ENCODE results near the gene DOK4. TPM values are rescaled to one million over a fixed set of nuclear protein-coding genes. Genes with fewer than 3 reads are reported as not detected.

Gene DOK4
- total and polyA plus RNA-seq, 4 donors: 7.8 to 24.6 (median 18.1) TPM

GRCh38 chr16:57507136-57508034 is 21.1 kb upstream of the DOK4 start:
- DNase-seq (ENCODE audit: low spot score): no peak
- H3K9me3 ChIP-seq (ENCODE audit: control insufficient read depth in 4 of 4, low read length in 3 of 4): no peaks in the 10 kb centered on the region
- TF ChIP-seq FOXA1 (IDR thresholded peaks at IDR 0.05) (no peak), NR2F2 (IDR thresholded peaks at IDR 0.05) (no peak), EGR1 (IDR thresholded peaks at IDR 0.05; ENCODE audit: low read depth in 2 of 2) (no peak), ZBTB33 (IDR thresholded peaks at IDR 0.05) (no peak), FOXA2 (IDR thresholded peaks at IDR 0.05) (no peak), TAF1 (conservative IDR thresholded peaks at IDR 0.05) (no peak), YY1 (IDR thresholded peaks at IDR 0.05) (no peak), RXRA (IDR thresholded peaks at IDR 0.05) (no peak), MAX (IDR thresholded peaks at IDR 0.05) (no peak), GABPA (IDR thresholded peaks at IDR 0.05 in 1 of 2, conservative IDR thresholded peaks at IDR 0.05 in 1 of 2) (no peak), HNF4A (conservative IDR thresholded peaks at IDR 0.05) (no peak), HNF4G (IDR thresholded peaks at IDR 0.05) (no peak), ATF3 (IDR thresholded peaks at IDR 0.05) (no peak), REST (IDR thresholded peaks at IDR 0.05) (no peak), CTCF (IDR thresholded peaks at IDR 0.05; ENCODE audit: low read depth, low read length, missing input control) (no peak), SP1 (IDR thresholded peaks at IDR 0.05) (no peak), JUND (IDR thresholded peaks at IDR 0.05) (no peak), RAD21 (IDR thresholded peaks at IDR 0.05) (no peak)
- H3K36me3 ChIP-seq (ENCODE audit: control insufficient read depth in 4 of 4, insufficient read depth in 3 of 4, low read depth in 1 of 4, low read length in 3 of 4): no peaks in the 10 kb centered on the region
- no peak overlapping the region for H3K4me3 ChIP-seq (ENCODE audit: low read depth in 1 of 3, low read length in 3 of 3)
- WGBS: 79% methylated on average over 13 of the region's 13 CpGs
- no peak overlapping the region for H3K9ac ChIP-seq (ENCODE audit: low read depth in 1 of 2, low read length in 2 of 2)
- no peaks in the 10 kb centered on the region for H3K27me3 ChIP-seq (ENCODE audit: control insufficient read depth in 4 of 4, insufficient read depth in 4 of 4, low read length in 3 of 4)
- no peak overlapping the region for H3K27ac ChIP-seq (ENCODE audit: low read depth in 1 of 2, low read length in 2 of 2)
- no peaks in the 10 kb centered on the region for H3K4me1 ChIP-seq (ENCODE audit: control insufficient read depth in 4 of 4, insufficient read depth in 4 of 4, low read length in 3 of 4)
